GM12891 (cell line): ENCODE results near the gene EHD3.

Experiments used
- PAX5 ChIP-seq: IDR thresholded peaks from 2 replicates; pipeline ENCODE4 v1.6.1; 2011; ENCODE audit warnings: low read length, moderate library complexity, mild to moderate bottlenecking; ENCODE audit not compliant: insufficient read depth, severe bottlenecking
- POLR2A ChIP-seq: IDR thresholded peaks from 2 replicates; pipeline ENCODE4 v1.6.1; 2011; ENCODE audit warnings: low read depth, low read length, control low read depth
- POLR2AphosphoS5 ChIP-seq: IDR thresholded peaks from 2 replicates; pipeline ENCODE4 v1.6.1; 2011; ENCODE audit warnings: low read depth, low read length, control low read depth
- TAF1 ChIP-seq: IDR thresholded peaks from 2 replicates; pipeline ENCODE4 v1.6.1; 2011; ENCODE audit warnings: low read depth, low read length, control low read depth

DNA sequence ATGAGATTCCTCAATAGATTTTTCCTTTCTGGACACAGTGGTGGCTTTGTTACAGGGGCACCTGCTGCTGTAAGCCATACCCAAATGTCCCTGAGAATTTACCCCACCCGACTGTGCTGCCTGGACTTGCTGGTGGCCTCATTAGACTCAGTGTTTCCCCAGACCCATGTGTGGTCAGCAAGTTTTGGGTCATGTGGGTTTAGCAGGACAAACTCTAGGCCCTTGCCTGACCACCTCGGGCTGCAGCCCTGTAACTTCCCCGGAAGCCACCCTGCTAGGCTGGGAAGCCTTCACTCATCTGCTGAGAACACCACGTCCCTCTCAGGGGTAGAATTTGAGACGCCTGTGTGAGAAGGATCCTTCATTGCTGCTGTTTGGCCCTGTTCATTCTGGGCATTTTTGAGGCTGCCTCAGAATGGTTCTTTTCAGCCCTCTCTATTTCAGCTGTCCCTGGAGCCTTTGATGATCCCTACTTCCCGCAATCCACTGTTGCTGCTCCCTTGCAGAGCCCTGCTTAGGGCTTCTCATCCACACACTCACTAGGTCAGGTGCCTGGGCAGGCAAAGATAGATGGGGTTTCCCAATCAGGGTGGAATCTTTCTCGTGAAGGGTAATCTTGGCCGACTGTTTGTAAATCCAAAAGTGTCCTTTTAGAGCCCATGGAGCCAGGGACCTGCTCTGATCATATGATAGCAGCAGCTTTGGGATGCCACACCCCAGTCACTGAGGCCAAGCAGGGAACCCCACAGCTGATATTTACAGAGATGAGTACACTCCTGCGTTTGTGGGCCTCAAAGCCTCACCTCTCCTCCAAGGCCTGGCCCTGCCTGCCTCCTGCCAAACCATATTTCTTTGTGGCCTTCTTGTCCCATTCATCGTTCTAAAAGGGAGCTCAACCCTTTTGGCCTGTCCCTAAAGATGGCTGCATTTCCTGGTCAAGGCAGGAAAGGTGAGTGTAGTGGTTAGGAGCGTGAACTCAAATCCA lies 6.7 kb downstream of the EHD3 start:
- TF ChIP-seq POLR2A: no peak
- TF ChIP-seq POLR2AphosphoS5: no peak
- TF ChIP-seq TAF1: no peak
- no peak for TF ChIP-seq PAX5
